ENCODE results near the gene MED31.

DNA sequence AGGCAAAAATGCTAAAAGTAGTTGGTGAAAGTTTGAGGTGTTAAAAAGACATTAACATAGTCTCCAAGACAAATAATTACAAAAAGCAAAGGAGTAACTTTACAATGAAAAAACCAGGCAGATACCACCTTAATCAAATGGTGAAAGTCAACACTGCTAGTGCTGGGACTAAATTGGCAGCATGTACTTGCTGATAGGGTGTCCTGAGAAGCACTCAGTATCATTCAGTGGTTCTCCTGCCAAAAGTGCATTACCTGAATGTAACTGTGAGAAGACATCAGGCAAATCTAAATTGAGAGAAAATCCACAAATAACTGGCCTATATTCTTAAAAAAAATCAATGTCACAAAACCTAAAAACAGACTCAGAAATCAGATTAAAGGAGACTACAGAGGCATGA is 18.9 kb downstream of the MED31 start:
- TF ChIP-seq CTCF (IDR thresholded peaks at IDR 0.05; ENCODE audit: insufficient read depth, low read depth, low read length) (no peak), EZH2 (IDR thresholded peaks at IDR 0.05; ENCODE audit: insufficient read depth, low read length) (no peak)

All from astrocyte (in vitro differentiated cells and primary cell).